Esophagus squamous epithelium (tissue), 5 donors: ENCODE results near the gene DENND1A. TPM values are rescaled to one million over a fixed set of nuclear protein-coding genes. Genes with fewer than 3 reads are reported as not detected.

Experiments used
- DNase-seq: peaks from one replicate; lab custom pipeline; 2025; lab: John Stamatoyannopoulos, UW
- H3K27ac ChIP-seq, 4 donors: fragments of 200-600 bp; sonication (generic); one replicate each; pipeline ENCODE4 v1.5.1; 2016 to 2019; ENCODE audit warnings: mild to moderate bottlenecking in 1 of 4
- H3K27me3 ChIP-seq, 4 donors: fragments of 200-600 bp; sonication (generic); 1 replicate in 3 of 4; 2 replicates in 1 of 4; pipeline versions ENCODE4 v1.5.1 to v1.6.0; 2017 to 2021; ENCODE audit warnings: antibody characterized with exemption in 1 of 4
- H3K36me3 ChIP-seq, 3 donors: fragments of 200-600 bp; sonication (generic); one replicate each; pipeline ENCODE4 v1.5.1; 2016 to 2019
- H3K4me1 ChIP-seq, 3 donors: fragments of 200-600 bp; sonication (generic); one replicate each; pipeline ENCODE4 v1.5.1; 2017 to 2019
- H3K4me3 ChIP-seq, 4 donors: fragments of 200-600 bp; sonication (generic); 1 replicate in 3 of 4; 2 replicates in 1 of 4; pipeline ENCODE4 v1.5.1; 2016 to 2019; ENCODE audit warnings: mild to moderate bottlenecking in 2 of 4, moderate library complexity in 1 of 4
- H3K9me3 ChIP-seq, 3 donors: fragments of 200-600 bp; sonication (generic); one replicate each; pipeline ENCODE4 v1.5.1; 2016 to 2019
- CTCF ChIP-seq, 6 experiments: fragments of 450-650 bp in 4 of 6; fragments of 200-600 bp in 2 of 6; sonication (generic) in 2 of 6; IDR thresholded peaks; one replicate each; pipeline ENCODE4 v1.5.1; 2016 to 2019; ENCODE audit warnings: antibody characterized with exemption in 6 of 6, mild to moderate bottlenecking in 4 of 6, moderate library complexity in 4 of 6
- POLR2A ChIP-seq, 4 donors: fragments of 450-650 bp; IDR thresholded peaks; one replicate each; pipeline ENCODE4 v1.6.1; 2017; ENCODE audit warnings: antibody characterized with exemption in 4 of 4, mild to moderate bottlenecking in 4 of 4, moderate library complexity in 3 of 4
- WGBS, 2 donors: methylation state at CpG; one replicate each; pipeline ENCODE4 v1.1.5; 2018; 5-methylcytosine and 5-hydroxymethylcytosine counted together
- intact Hi-C: fragments of 100-400 bp; cut with DNase I; formaldehyde crosslinking; loops from one replicate; pipeline ENCODE4 v1.15.0; 2022
- total RNA-seq, 4 donors: library from RNA; depleted of rRNA; stranded (reverse); fragments of >200 nt; gene quantifications; one replicate each; pipeline ENCODE4 v1.1.0, GENCODE V29; 2016
- donor health status: DM: yes; HTN: yes; CAD: no.

Gene DENND1A
- total RNA-seq, 4 donors from 2014 or later = 5.3 to 16.0 (median 12.9) TPM

GRCh38 chr9:123356851-123357742, 572.8 kb downstream of the DENND1A start:
- H3K9me3 ChIP-seq = no peaks in the 10 kb centered on the region
- no peak for TF ChIP-seq POLR2A (IDR thresholded peaks at IDR 0.05)
- no peak for TF ChIP-seq CTCF (IDR thresholded peaks at IDR 0.05)
- no peak overlapping the region for H3K27ac ChIP-seq
- H3K4me3 ChIP-seq = no peak overlapping the region
- no peak for DNase-seq
- intact Hi-C loops = no loop called here
- peaks cover 0 to 46% (median 13%) of the 10 kb centered on the region in 3 donors for H3K4me1 ChIP-seq
- H3K36me3 ChIP-seq = no peaks in the 10 kb centered on the region
- 58 to 73% methylated on average over 3 to 12 of the region's 19 CpGs for WGBS, 2 donors
- H3K27me3 ChIP-seq = peaks cover 0 to 32% (median 0%) of the 10 kb centered on the region in 4 donors

- WGBS, 2 donors = 57 to 65% methylated on average over 7 to 13 of the region's 17 CpGs
- peaks cover 0 to 48% (median 13%) of the 10 kb centered on the region in 3 donors for H3K4me1 ChIP-seq
- no peak within 1 kb of the TSS for H3K4me3 ChIP-seq
- DNase-seq = no peak
- peaks cover 0 to 36% (median 0%) of the 10 kb centered on the region in 4 donors for H3K27me3 ChIP-seq
- H3K9me3 ChIP-seq = no peaks in the 10 kb centered on the region
- no peak within 1 kb of the TSS for H3K27ac ChIP-seq
- intact Hi-C loops = no loop called here
- TF ChIP-seq CTCF (IDR thresholded peaks at IDR 0.05) = no peak
- no peak for TF ChIP-seq POLR2A (IDR thresholded peaks at IDR 0.05)
- H3K36me3 ChIP-seq = no peaks in the 10 kb centered on the region
Observed at GRCh38 chr9:123355761-123356431, 574.0 kb downstream of the DENND1A start, which contains the start of gene CRB2. Gene CRB2 (plus strand): TSS chr9:123356197. CDS start chr9:123356261, 64 bp downstream.

- intact Hi-C loops = no loop called here
- no peak overlapping the region for H3K4me3 ChIP-seq
- DNase-seq = no peak
- H3K4me1 ChIP-seq = peaks cover 0 to 41% (median 13%) of the 10 kb centered on the region in 3 donors
- 35 to 38% methylated on average over 2 to 3 of the region's 9 CpGs for WGBS, 2 donors
- TF ChIP-seq POLR2A (IDR thresholded peaks at IDR 0.05) (no peak), CTCF (IDR thresholded peaks at IDR 0.05) (no peak)
- H3K9me3 ChIP-seq = no peaks in the 10 kb centered on the region
- no peaks in the 10 kb centered on the region for H3K36me3 ChIP-seq
- peaks cover 0 to 46% (median 0%) of the 10 kb centered on the region in 4 donors for H3K27me3 ChIP-seq
- H3K27ac ChIP-seq = no peak overlapping the region
Observed at GRCh38 chr9:123354806-123355508, 575.0 kb downstream of the DENND1A start.

GRCh38 chr9:123353984-123354591, 575.8 kb downstream of the DENND1A start:
- Histone ChIP-seq H3K9me3 (no peaks in the 10 kb centered on the region), H3K4me3 (no peak overlapping the region), H3K27ac (no peak overlapping the region), H3K4me1 (peaks cover 0 to 42% (median 16%) of the 10 kb centered on the region in 3 donors), H3K27me3 (peaks cover 0 to 54% (median 0%) of the 10 kb centered on the region in 4 donors), H3K36me3 (no peaks in the 10 kb centered on the region)
- no peak for TF ChIP-seq POLR2A (IDR thresholded peaks at IDR 0.05)
- TF ChIP-seq CTCF (IDR thresholded peaks at IDR 0.05) = peak; percentile 71 to 86 (median 76)
- WGBS, 2 donors = 55 to 57% methylated on average over 3 to 6 of the region's 20 CpGs
- intact Hi-C loops = no loop called here
- DNase-seq = no peak
